HepG2 (cell line): Measurements from ENCODE around the gene SPATA33. TPM values are rescaled to one million over a fixed set of nuclear protein-coding genes. Genes with fewer than 3 reads are reported as not detected.
A peak's percentile ranks its signal among the peaks of the same experiment; 100 is the strongest.

ENCODE experiments used
- CREB1 ChIP-seq, 2 experiments: fragments of 450-650 bp in 1 of 2; IDR thresholded peaks; 2 replicates each; pipeline ENCODE4 v1.6.1; 2016 to 2017; ENCODE audit warnings: control low read depth in 1 of 2, mild to moderate bottlenecking in 1 of 2, missing compliant biosample characterization in 1 of 2, missing genetic modification characterization in 1 of 2
- FOXO4 ChIP-seq: sonication (generic); formaldehyde crosslinking; conservative IDR thresholded peaks from 2 replicates; pipeline ENCODE4 v1.8.1; 2023; ENCODE audit warnings: missing genetic modification reagents
- IRX3 ChIP-seq: sonication (generic); formaldehyde crosslinking; IDR thresholded peaks from 2 replicates; pipeline ENCODE4 v1.8.1; 2023; ENCODE audit warnings: mild to moderate bottlenecking, low read depth, missing genetic modification reagents, borderline replicate concordance
- KLF6 ChIP-seq: IDR thresholded peaks from 2 replicates; pipeline ENCODE4 v1.8.0; 2016; ENCODE audit warnings: missing biosample characterization, missing genetic modification reagents
- REXO4 ChIP-seq: sonication (generic); formaldehyde crosslinking; IDR thresholded peaks from 2 replicates; pipeline ENCODE4 v1.8.0; 2022; ENCODE audit warnings: missing genetic modification reagents, mild to moderate bottlenecking, borderline replicate concordance
- ZFP37 ChIP-seq: sonication (generic); formaldehyde crosslinking; IDR thresholded peaks from 2 replicates; pipeline ENCODE4 v1.4.0; 2020; ENCODE audit warnings: missing genetic modification reagents, borderline replicate concordance
- ZMYM2 ChIP-seq: sonication (generic); formaldehyde crosslinking; IDR thresholded peaks from 2 replicates; pipeline ENCODE4 v1.8.0; 2022; ENCODE audit warnings: mild to moderate bottlenecking, missing genetic modification reagents
- ZNF138 ChIP-seq: sonication (generic); formaldehyde crosslinking; IDR thresholded peaks from 2 replicates; pipeline ENCODE4 v1.5.0; 2020; ENCODE audit warnings: mild to moderate bottlenecking, low read depth, missing genetic modification reagents
- ZNF563 ChIP-seq: sonication (generic); formaldehyde crosslinking; IDR thresholded peaks from 2 replicates; pipeline ENCODE4 v1.8.0; 2022; ENCODE audit warnings: mild to moderate bottlenecking, moderate library complexity, missing genetic modification reagents
- ZNF687 ChIP-seq: sonication (generic); formaldehyde crosslinking; IDR thresholded peaks from 2 replicates; pipeline ENCODE4 v1.5.1; 2020; ENCODE audit warnings: mild to moderate bottlenecking, missing genetic modification reagents, moderate library complexity
- polyA plus RNA-seq, 8 experiments: library from polyadenylated mRNA; depleted of rRNA in 3 of 8; stranded (reverse) in 7 of 8; unstranded in 1 of 8; fragments of >200 nt; fragmentation: Illumina TruSeq in 4 of 8; extraction: Trizol in 4 of 8; gene quantifications; 2 replicates each; pipeline versions ENCODE4 v1.2.1 to v1.2.3, GENCODE V29; 2011 to 2016; ENCODE audit warnings: low read depth in 4 of 8, missing spikeins in 1 of 8, mixed read lengths in 1 of 8; ENCODE audit not compliant: insufficient read depth in 1 of 8
- total RNA-seq, 5 experiments: library from RNA; depleted of rRNA; stranded (reverse); fragments of >200 nt; fragmentation: Illumina TruSeq; extraction: Trizol; gene quantifications; 2 replicates each; pipeline ENCODE4 v1.2.3, GENCODE V29; 2016; ENCODE audit warnings: low read depth in 1 of 5
- TF ChIP-seq, protein P1 (sequence below): sonication (generic); formaldehyde crosslinking; IDR thresholded peaks from 2 replicates; pipeline ENCODE4 v1.4.0; 2020; ENCODE audit warnings: low read depth, mild to moderate bottlenecking, missing genetic modification reagents
- TF ChIP-seq, protein P2 (sequence below): sonication (generic); formaldehyde crosslinking; IDR thresholded peaks from 2 replicates; pipeline ENCODE4 v1.5.0; 2020; ENCODE audit warnings: mild to moderate bottlenecking, low read depth, missing genetic modification reagents, borderline replicate concordance
- TF ChIP-seq, protein P3 (sequence below), 2 experiments: sonication (generic) in 1 of 2; formaldehyde crosslinking in 1 of 2; IDR thresholded peaks; 2 replicates each; pipeline versions ENCODE4 v1.4.0 to v1.6.1; 2016 to 2020; ENCODE audit warnings: borderline replicate concordance in 1 of 2, low read depth in 1 of 2, mild to moderate bottlenecking in 1 of 2, missing genetic modification reagents in 1 of 2

Gene SPATA33
- total and polyA plus RNA-seq, 2 of the 13 experiments (the other 11 are each of a cell fraction or from before 2014, with no cell fraction given): 5.7 to 11.0 TPM

GRCh38 chr16:89687092-89687940, 29.7 kb downstream of the SPATA33 start (continued):
- TF ChIP-seq, protein P1, sequence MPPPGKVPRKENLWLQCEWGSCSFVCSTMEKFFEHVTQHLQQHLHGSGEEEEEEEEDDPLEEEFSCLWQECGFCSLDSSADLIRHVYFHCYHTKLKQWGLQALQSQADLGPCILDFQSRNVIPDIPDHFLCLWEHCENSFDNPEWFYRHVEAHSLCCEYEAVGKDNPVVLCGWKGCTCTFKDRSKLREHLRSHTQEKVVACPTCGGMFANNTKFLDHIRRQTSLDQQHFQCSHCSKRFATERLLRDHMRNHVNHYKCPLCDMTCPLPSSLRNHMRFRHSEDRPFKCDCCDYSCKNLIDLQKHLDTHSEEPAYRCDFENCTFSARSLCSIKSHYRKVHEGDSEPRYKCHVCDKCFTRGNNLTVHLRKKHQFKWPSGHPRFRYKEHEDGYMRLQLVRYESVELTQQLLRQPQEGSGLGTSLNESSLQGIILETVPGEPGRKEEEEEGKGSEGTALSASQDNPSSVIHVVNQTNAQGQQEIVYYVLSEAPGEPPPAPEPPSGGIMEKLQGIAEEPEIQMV: peak; percentile 95
- TF ChIP-seq ZFP37 (peak; percentile 99), ZNF687 (CRISPR knock-in tag) (peak; percentile 100), ZMYM2 (CRISPR knock-in tag) (peak; percentile 87), ZNF138 (no peak; the same call in 1 of the 2 replicates), CREB1 (IDR thresholded peaks at IDR 0.05) (peak; percentile 61; the same call in 1 of the 2 replicates), CREB1 (CRISPR knock-in tag; IDR thresholded peaks at IDR 0.05) (no peak), FOXO4 (no peak), KLF6 (CRISPR knock-in tag) (peak; percentile 99), IRX3 (peak; percentile 98), ZNF563 (peak; percentile 94; the same call in 1 of the 2 replicates), REXO4 (peak; percentile 96)
- TF ChIP-seq, protein P2, sequence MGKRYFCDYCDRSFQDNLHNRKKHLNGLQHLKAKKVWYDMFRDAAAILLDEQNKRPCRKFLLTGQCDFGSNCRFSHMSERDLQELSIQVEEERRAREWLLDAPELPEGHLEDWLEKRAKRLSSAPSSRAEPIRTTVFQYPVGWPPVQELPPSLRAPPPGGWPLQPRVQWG: peak; percentile 47; the same call in 1 of the 2 replicates
- TF ChIP-seq, protein P3, sequence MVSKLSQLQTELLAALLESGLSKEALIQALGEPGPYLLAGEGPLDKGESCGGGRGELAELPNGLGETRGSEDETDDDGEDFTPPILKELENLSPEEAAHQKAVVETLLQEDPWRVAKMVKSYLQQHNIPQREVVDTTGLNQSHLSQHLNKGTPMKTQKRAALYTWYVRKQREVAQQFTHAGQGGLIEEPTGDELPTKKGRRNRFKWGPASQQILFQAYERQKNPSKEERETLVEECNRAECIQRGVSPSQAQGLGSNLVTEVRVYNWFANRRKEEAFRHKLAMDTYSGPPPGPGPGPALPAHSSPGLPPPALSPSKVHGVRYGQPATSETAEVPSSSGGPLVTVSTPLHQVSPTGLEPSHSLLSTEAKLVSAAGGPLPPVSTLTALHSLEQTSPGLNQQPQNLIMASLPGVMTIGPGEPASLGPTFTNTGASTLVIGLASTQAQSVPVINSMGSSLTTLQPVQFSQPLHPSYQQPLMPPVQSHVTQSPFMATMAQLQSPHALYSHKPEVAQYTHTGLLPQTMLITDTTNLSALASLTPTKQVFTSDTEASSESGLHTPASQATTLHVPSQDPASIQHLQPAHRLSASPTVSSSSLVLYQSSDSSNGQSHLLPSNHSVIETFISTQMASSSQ (IDR thresholded peaks at IDR 0.05; ENCODE audit: low read depth): peak; percentile 94
- TF ChIP-seq, protein P3 (CRISPR knock-in tag; IDR thresholded peaks at IDR 0.05; ENCODE audit: borderline replicate concordance): peak; percentile 99
